Astrocyte (in vitro differentiated cells and primary cell): ENCODE measurements around the gene MBD5.

Experiments used
- EZH2 ChIP-seq: IDR thresholded peaks from 2 replicates; pipeline ENCODE4 v1.6.1; 2012; ENCODE audit warnings: mild to moderate bottlenecking, low read length, inconsistent platforms; ENCODE audit not compliant: insufficient read depth
- TF ChIP-seq, protein P1 (sequence below): IDR thresholded peaks from 2 replicates; pipeline ENCODE4 v1.5.1; 2011; ENCODE audit warnings: low read depth, mild to moderate bottlenecking, inconsistent platforms, low read length, moderate library complexity; ENCODE audit not compliant: insufficient read depth

- TF ChIP-seq, protein P1, sequence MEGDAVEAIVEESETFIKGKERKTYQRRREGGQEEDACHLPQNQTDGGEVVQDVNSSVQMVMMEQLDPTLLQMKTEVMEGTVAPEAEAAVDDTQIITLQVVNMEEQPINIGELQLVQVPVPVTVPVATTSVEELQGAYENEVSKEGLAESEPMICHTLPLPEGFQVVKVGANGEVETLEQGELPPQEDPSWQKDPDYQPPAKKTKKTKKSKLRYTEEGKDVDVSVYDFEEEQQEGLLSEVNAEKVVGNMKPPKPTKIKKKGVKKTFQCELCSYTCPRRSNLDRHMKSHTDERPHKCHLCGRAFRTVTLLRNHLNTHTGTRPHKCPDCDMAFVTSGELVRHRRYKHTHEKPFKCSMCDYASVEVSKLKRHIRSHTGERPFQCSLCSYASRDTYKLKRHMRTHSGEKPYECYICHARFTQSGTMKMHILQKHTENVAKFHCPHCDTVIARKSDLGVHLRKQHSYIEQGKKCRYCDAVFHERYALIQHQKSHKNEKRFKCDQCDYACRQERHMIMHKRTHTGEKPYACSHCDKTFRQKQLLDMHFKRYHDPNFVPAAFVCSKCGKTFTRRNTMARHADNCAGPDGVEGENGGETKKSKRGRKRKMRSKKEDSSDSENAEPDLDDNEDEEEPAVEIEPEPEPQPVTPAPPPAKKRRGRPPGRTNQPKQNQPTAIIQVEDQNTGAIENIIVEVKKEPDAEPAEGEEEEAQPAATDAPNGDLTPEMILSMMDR: no peak
- TF ChIP-seq EZH2: no peak
Measured at GRCh38 chr2:148237911-148238310, 217.0 kb downstream of the MBD5 start.
